HepG2 (cell line): ENCODE data around the gene UPB1. TPM values are rescaled to one million over a fixed set of nuclear protein-coding genes. Genes with fewer than 3 reads are reported as not detected.

Experiments used
- HIVEP1 ChIP-seq: sonication (generic); formaldehyde crosslinking; IDR thresholded peaks from 2 replicates; pipeline ENCODE4 v1.4.0; 2020; ENCODE audit warnings: mild to moderate bottlenecking, missing genetic modification reagents
- SMC3 ChIP-seq: IDR thresholded peaks from 2 replicates; pipeline ENCODE4 v1.6.1; 2011; ENCODE audit warnings: low read length, improper control_type of control experiment
- SNAPC2 ChIP-seq: sonication (generic); formaldehyde crosslinking; IDR thresholded peaks from 2 replicates; pipeline ENCODE4 v1.8.1; 2022; ENCODE audit warnings: mild to moderate bottlenecking, missing genetic modification reagents
- SP5 ChIP-seq: IDR thresholded peaks from 2 replicates; pipeline ENCODE4 v1.6.1; 2016; ENCODE audit warnings: low read depth, borderline replicate concordance
- ZFP37 ChIP-seq: sonication (generic); formaldehyde crosslinking; IDR thresholded peaks from 2 replicates; pipeline ENCODE4 v1.4.0; 2020; ENCODE audit warnings: missing genetic modification reagents, borderline replicate concordance
- ZNF3 ChIP-seq: IDR thresholded peaks from 2 replicates; pipeline ENCODE4 v1.7.0; 2017; ENCODE audit warnings: inconsistent platforms
- ZNF605 ChIP-seq: sonication (generic); formaldehyde crosslinking; IDR thresholded peaks from 2 replicates; pipeline ENCODE4 v1.8.0; 2022; ENCODE audit warnings: mild to moderate bottlenecking, missing genetic modification reagents
- ZNF614 ChIP-seq: IDR thresholded peaks from 2 replicates; pipeline ENCODE4 v1.6.1; 2018; ENCODE audit warnings: missing biosample characterization, missing genetic modification reagents, inconsistent platforms, borderline replicate concordance
- ZNF652 ChIP-seq: IDR thresholded peaks from 2 replicates; pipeline ENCODE4 v1.6.1; 2016; ENCODE audit warnings: low read depth, borderline replicate concordance
- ZNF672 ChIP-seq: sonication (generic); formaldehyde crosslinking; IDR thresholded peaks from 2 replicates; pipeline ENCODE4 v1.8.1; 2022; ENCODE audit warnings: missing genetic modification reagents
- polyA plus RNA-seq, 8 experiments: library from polyadenylated mRNA; depleted of rRNA in 3 of 8; stranded (reverse) in 7 of 8; unstranded in 1 of 8; fragments of >200 nt; fragmentation: Illumina TruSeq in 4 of 8; extraction: Trizol in 4 of 8; gene quantifications; 2 replicates each; pipeline versions ENCODE4 v1.2.1 to v1.2.3, GENCODE V29; 2011 to 2016; ENCODE audit warnings: low read depth in 4 of 8, missing spikeins in 1 of 8, mixed read lengths in 1 of 8; ENCODE audit not compliant: insufficient read depth in 1 of 8
- total RNA-seq, 5 experiments: library from RNA; depleted of rRNA; stranded (reverse); fragments of >200 nt; fragmentation: Illumina TruSeq; extraction: Trizol; gene quantifications; 2 replicates each; pipeline ENCODE4 v1.2.3, GENCODE V29; 2016; ENCODE audit warnings: low read depth in 1 of 5
- TF ChIP-seq, protein P1 (sequence below): sonication (generic); formaldehyde crosslinking; IDR thresholded peaks from 2 replicates; pipeline ENCODE4 v1.4.0; 2020; ENCODE audit warnings: missing genetic modification reagents, mild to moderate bottlenecking, borderline replicate concordance
- TF ChIP-seq, protein P2 (sequence below): IDR thresholded peaks from 2 replicates; pipeline ENCODE4 v1.6.1; 2016; ENCODE audit warnings: missing compliant biosample characterization, missing genetic modification reagents, borderline replicate concordance
- TF ChIP-seq, protein P3 (sequence below): sonication (generic); formaldehyde crosslinking; IDR thresholded peaks from 2 replicates; pipeline ENCODE4 v1.5.0; 2020; ENCODE audit warnings: mild to moderate bottlenecking, missing genetic modification reagents, moderate library complexity
- TF ChIP-seq, protein P4 (sequence below): IDR thresholded peaks from 2 replicates; pipeline ENCODE4 v1.6.1; 2016; ENCODE audit warnings: low read depth, control low read depth

Gene UPB1
- total and polyA plus RNA-seq, 2 of the 13 experiments (the other 11 are each of a cell fraction or from before 2014, with no cell fraction given), result 0.38 to 1.2 TPM

DNA sequence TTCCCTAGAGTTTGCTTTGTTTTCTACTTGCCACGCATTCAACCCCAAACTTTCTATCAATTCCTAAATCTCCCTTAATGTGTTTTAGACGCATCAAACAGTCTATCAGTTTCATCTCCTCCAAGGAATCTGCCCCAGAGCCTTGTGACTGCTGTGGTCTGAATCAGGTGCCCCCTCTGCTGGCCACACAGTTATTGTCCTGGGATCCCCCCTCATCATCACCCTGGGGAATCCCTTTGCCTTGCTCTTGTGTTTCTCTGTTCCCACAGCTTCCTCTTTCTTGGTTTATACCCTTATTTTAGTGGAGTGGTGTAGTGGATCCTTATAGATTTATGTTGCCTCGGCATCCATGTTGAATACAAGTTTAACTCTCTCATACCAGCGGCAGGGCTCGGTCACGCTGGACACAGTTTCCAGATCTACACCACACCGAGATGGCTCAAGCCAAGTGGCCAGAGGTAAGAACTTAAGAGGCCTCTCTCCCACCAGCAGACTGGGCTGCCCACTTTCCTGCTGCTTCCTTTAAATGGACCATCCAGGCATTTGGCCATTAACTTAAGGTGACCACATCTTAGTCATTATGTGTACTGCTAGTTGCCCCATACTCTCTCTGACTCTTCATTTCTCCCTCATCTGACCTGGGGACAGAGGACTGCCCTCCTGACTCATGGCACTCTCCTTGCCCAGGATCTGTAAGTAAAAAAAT is 8.2 kb downstream of the UPB1 start (continued):
- TF ChIP-seq HIVEP1 (CRISPR knock-in tag), result peak; percentile 57; the same call in 1 of the 2 replicates
- TF ChIP-seq SMC3, result peak; percentile 74
- TF ChIP-seq SP5, result 0 out of 2 replicates have a peak, but pooled peaks have one; percentile 22
- TF ChIP-seq ZNF605, result no peak
- TF ChIP-seq, protein P1, sequence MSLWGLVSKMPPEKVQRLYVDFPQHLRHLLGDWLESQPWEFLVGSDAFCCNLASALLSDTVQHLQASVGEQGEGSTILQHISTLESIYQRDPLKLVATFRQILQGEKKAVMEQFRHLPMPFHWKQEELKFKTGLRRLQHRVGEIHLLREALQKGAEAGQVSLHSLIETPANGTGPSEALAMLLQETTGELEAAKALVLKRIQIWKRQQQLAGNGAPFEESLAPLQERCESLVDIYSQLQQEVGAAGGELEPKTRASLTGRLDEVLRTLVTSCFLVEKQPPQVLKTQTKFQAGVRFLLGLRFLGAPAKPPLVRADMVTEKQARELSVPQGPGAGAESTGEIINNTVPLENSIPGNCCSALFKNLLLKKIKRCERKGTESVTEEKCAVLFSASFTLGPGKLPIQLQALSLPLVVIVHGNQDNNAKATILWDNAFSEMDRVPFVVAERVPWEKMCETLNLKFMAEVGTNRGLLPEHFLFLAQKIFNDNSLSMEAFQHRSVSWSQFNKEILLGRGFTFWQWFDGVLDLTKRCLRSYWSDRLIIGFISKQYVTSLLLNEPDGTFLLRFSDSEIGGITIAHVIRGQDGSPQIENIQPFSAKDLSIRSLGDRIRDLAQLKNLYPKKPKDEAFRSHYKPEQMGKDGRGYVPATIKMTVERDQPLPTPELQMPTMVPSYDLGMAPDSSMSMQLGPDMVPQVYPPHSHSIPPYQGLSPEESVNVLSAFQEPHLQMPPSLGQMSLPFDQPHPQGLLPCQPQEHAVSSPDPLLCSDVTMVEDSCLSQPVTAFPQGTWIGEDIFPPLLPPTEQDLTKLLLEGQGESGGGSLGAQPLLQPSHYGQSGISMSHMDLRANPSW, result no peak
- peak; percentile 24; the same call in 1 of the 2 replicates for TF ChIP-seq ZNF652 (CRISPR knock-in tag)
- TF ChIP-seq ZNF614, result 0 out of 2 replicates have a peak, but pooled peaks have one; percentile 22
- TF ChIP-seq, protein P2, sequence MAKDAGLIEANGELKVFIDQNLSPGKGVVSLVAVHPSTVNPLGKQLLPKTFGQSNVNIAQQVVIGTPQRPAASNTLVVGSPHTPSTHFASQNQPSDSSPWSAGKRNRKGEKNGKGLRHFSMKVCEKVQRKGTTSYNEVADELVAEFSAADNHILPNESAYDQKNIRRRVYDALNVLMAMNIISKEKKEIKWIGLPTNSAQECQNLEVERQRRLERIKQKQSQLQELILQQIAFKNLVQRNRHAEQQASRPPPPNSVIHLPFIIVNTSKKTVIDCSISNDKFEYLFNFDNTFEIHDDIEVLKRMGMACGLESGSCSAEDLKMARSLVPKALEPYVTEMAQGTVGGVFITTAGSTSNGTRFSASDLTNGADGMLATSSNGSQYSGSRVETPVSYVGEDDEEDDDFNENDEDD, result no peak
- TF ChIP-seq ZNF3, result 0 out of 2 replicates have a peak, but pooled peaks have one; percentile 35
- TF ChIP-seq, protein P3, sequence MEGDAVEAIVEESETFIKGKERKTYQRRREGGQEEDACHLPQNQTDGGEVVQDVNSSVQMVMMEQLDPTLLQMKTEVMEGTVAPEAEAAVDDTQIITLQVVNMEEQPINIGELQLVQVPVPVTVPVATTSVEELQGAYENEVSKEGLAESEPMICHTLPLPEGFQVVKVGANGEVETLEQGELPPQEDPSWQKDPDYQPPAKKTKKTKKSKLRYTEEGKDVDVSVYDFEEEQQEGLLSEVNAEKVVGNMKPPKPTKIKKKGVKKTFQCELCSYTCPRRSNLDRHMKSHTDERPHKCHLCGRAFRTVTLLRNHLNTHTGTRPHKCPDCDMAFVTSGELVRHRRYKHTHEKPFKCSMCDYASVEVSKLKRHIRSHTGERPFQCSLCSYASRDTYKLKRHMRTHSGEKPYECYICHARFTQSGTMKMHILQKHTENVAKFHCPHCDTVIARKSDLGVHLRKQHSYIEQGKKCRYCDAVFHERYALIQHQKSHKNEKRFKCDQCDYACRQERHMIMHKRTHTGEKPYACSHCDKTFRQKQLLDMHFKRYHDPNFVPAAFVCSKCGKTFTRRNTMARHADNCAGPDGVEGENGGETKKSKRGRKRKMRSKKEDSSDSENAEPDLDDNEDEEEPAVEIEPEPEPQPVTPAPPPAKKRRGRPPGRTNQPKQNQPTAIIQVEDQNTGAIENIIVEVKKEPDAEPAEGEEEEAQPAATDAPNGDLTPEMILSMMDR, result peak; percentile 79
- TF ChIP-seq ZNF672 (CRISPR knock-in tag), result no peak
- no peak for TF ChIP-seq ZFP37
- 0 out of 2 replicates have a peak, but pooled peaks have one; percentile 44 for TF ChIP-seq SNAPC2 (CRISPR knock-in tag)
- TF ChIP-seq, protein P4, sequence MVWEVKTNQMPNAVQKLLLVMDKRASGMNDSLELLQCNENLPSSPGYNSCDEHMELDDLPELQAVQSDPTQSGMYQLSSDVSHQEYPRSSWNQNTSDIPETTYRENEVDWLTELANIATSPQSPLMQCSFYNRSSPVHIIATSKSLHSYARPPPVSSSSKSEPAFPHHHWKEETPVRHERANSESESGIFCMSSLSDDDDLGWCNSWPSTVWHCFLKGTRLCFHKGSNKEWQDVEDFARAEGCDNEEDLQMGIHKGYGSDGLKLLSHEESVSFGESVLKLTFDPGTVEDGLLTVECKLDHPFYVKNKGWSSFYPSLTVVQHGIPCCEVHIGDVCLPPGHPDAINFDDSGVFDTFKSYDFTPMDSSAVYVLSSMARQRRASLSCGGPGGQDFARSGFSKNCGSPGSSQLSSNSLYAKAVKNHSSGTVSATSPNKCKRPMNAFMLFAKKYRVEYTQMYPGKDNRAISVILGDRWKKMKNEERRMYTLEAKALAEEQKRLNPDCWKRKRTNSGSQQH (CRISPR knock-in tag), result no peak
